HepG2 (cell line): ENCODE data around the gene EIF4G2. TPM values are rescaled to one million over a fixed set of nuclear protein-coding genes. Genes with fewer than 3 reads are reported as not detected.

ENCODE experiments used
- BCLAF1 ChIP-seq: fragments of 450-650 bp; IDR thresholded peaks from 2 replicates; pipeline ENCODE4 v1.6.1; 2017; ENCODE audit warnings: mild to moderate bottlenecking
- SOX6 ChIP-seq, 2 experiments: fragments of 450-650 bp in 1 of 2; sonication (generic) in 1 of 2; formaldehyde crosslinking in 1 of 2; IDR thresholded peaks; 2 replicates each; pipeline versions ENCODE4 v1.4.0 to v1.6.1; 2017 to 2020; ENCODE audit warnings: antibody characterized with exemption in 1 of 2, mild to moderate bottlenecking in 1 of 2, missing genetic modification reagents in 1 of 2
- SUZ12 ChIP-seq: fragments of 150-350 bp; IDR thresholded peaks from 2 replicates; pipeline ENCODE4 v1.6.1; 2014; ENCODE audit warnings: low read depth, low read length
- TCF7L2 ChIP-seq: IDR thresholded peaks from 2 replicates; pipeline ENCODE4 v1.6.1; 2011; ENCODE audit warnings: mild to moderate bottlenecking, low read depth, low read length, moderate library complexity
- ZFP36L2 ChIP-seq: sonication (generic); formaldehyde crosslinking; IDR thresholded peaks from 2 replicates; pipeline ENCODE4 v1.4.0; 2020; ENCODE audit warnings: missing genetic modification reagents
- ZFP82 ChIP-seq: sonication (generic); formaldehyde crosslinking; IDR thresholded peaks from 2 replicates; pipeline ENCODE4 v1.5.1; 2020; ENCODE audit warnings: mild to moderate bottlenecking, missing genetic modification reagents, borderline replicate concordance
- ZNF234 ChIP-seq: sonication (generic); formaldehyde crosslinking; conservative IDR thresholded peaks from 2 replicates; pipeline ENCODE4 v1.5.1; 2020; ENCODE audit warnings: mild to moderate bottlenecking, missing genetic modification reagents
- ZNF720 ChIP-seq: sonication (generic); formaldehyde crosslinking; IDR thresholded peaks from 2 replicates; pipeline ENCODE4 v1.4.0; 2020; ENCODE audit warnings: missing genetic modification reagents
- ZNF841 ChIP-seq: sonication (generic); formaldehyde crosslinking; IDR thresholded peaks from 2 replicates; pipeline ENCODE4 v1.8.1; 2023; ENCODE audit warnings: missing genetic modification reagents, borderline replicate concordance
- polyA plus RNA-seq, 8 experiments: library from polyadenylated mRNA; depleted of rRNA in 3 of 8; stranded (reverse) in 7 of 8; unstranded in 1 of 8; fragments of >200 nt; fragmentation: Illumina TruSeq in 4 of 8; extraction: Trizol in 4 of 8; gene quantifications; 2 replicates each; pipeline versions ENCODE4 v1.2.1 to v1.2.3, GENCODE V29; 2011 to 2016; ENCODE audit warnings: low read depth in 4 of 8, missing spikeins in 1 of 8, mixed read lengths in 1 of 8; ENCODE audit not compliant: insufficient read depth in 1 of 8
- total RNA-seq, 5 experiments: library from RNA; depleted of rRNA; stranded (reverse); fragments of >200 nt; fragmentation: Illumina TruSeq; extraction: Trizol; gene quantifications; 2 replicates each; pipeline ENCODE4 v1.2.3, GENCODE V29; 2016; ENCODE audit warnings: low read depth in 1 of 5
- TF ChIP-seq, protein P1 (sequence below): sonication (generic); formaldehyde crosslinking; IDR thresholded peaks from 2 replicates; pipeline ENCODE4 v1.4.0; 2020; ENCODE audit warnings: mild to moderate bottlenecking, missing genetic modification reagents
- TF ChIP-seq, protein P2 (sequence below): sonication (generic); formaldehyde crosslinking; IDR thresholded peaks from 2 replicates; pipeline ENCODE4 v1.5.1; 2020; ENCODE audit warnings: missing genetic modification reagents, mild to moderate bottlenecking, borderline replicate concordance
- TF ChIP-seq, protein P3 (sequence below): sonication (generic); formaldehyde crosslinking; IDR thresholded peaks from 2 replicates; pipeline ENCODE4 v1.4.0; 2020; ENCODE audit warnings: missing genetic modification reagents

The EIF4G2 gene
- total and polyA plus RNA-seq, 2 of the 13 experiments (the other 11 are each of a cell fraction or from before 2014, with no cell fraction given): 362 to 546 TPM

DNA sequence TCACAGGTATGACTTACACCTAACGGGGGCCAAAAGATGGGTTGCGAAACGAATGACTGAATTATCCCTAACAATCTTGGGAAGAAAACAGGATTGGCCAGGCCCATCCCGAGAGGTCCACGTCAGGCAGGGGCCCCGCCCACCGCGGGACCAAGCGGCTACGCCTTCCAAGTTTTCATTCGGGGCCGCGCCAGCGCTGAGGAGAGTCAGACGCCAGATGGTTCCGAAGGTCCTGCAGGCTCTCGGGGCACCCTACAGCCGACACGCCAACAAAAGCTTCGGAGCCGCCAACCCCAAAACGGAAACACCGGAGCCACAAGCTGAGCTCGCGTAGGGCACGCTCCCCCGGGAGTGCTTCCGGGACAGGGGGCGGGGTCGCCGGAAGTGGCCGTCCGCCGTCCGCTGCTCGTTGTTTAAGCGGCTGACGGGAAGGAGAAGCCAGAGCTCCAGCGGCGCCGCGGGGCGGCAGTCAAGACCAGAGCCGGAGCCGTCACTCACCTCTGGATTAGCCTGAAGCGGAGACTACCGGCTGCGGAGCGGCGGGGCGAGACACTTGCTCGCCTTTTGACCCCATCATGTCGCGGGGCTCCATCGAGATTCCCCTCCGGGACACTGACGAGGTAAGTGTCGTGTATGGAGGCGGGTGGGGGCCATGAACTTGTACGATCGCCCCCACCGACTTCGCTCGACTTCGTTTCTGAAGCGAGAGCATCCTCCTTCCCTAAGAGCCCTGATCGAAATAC, 57.7 kb downstream of the EIF4G2 start, which contains the start of gene CTR9 (continued):
- TF ChIP-seq, protein P1, sequence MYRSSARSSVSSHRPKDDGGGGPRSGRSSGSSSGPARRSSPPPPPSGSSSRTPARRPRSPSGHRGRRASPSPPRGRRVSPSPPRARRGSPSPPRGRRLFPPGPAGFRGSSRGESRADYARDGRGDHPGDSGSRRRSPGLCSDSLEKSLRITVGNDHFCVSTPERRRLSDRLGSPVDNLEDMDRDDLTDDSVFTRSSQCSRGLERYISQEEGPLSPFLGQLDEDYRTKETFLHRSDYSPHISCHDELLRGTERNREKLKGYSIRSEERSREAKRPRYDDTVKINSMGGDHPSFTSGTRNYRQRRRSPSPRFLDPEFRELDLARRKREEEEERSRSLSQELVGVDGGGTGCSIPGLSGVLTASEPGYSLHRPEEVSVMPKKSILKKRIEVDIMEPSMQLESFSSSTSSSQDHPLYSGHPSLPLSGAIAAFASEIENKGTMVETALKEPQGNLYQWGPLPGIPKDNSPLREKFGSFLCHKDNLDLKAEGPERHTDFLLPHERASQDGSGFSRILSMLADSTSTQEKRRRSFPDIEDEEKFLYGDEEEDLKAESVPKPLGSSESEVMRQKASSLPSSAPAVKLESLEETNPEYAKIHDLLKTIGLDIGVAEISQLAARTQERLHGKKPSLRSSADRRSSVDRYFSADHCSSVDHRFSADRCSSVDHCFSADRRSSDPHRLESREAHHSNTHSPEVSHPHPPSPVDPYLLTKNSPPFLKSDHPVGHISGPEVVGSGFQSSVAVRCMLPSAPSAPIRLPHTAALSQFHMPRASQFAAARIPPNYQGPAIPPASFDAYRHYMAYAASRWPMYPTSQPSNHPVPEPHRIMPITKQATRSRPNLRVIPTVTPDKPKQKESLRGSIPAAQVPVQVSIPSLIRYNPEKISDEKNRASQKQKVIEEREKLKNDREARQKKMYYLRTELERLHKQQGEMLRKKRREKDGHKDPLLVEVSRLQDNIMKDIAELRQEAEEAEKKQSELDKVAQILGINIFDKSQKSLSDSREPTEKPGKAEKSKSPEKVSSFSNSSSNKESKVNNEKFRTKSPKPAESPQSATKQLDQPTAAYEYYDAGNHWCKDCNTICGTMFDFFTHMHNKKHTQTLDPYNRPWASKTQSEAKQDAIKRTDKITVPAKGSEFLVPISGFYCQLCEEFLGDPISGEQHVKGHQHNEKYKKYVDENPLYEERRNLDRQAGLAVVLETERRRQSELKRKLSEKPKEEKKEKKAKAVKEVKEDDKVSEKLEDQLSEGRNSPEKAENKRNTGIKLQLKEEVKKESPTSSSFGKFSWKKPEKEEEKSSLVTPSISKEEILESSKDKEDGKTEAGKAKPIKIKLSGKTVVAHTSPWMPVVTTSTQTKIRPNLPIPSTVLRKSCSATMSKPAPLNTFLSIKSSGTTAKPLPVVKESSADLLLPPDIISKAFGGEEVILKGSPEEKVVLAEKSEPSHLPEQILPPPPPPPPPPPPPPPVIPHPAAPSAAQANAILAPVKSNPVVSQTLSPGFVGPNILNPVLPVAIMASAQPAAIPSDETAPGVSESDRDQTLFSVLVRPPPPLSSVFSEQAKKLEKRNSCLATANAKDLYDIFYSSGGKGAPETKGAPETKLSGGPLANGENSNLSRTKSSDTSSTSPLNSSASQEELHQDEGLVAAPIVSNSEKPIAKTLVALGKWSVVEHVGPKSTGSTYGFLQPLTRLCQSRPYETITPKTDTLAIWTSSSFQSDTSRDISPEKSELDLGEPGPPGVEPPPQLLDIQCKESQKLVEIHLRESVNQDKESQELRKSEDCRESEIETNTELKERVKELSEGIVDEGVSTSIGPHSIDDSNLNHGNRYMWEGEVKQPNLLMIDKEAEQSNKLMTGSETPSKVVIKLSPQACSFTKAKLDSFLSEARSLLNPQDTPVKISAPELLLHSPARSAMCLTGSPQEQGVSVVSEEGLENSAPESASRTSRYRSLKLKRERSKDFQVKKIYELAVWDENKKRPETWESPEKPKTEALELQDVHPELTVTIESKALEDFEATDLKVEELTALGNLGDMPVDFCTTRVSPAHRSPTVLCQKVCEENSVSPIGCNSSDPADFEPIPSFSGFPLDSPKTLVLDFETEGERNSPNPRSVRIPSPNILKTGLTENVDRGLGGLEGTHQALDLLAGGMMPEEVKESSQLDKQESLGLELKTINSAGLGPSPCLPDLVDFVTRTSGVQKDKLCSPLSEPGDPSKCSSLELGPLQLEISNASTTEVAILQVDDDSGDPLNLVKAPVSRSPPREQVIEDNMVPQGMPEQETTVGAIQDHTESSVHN (CRISPR knock-in tag): no peak
- TF ChIP-seq, protein P2, sequence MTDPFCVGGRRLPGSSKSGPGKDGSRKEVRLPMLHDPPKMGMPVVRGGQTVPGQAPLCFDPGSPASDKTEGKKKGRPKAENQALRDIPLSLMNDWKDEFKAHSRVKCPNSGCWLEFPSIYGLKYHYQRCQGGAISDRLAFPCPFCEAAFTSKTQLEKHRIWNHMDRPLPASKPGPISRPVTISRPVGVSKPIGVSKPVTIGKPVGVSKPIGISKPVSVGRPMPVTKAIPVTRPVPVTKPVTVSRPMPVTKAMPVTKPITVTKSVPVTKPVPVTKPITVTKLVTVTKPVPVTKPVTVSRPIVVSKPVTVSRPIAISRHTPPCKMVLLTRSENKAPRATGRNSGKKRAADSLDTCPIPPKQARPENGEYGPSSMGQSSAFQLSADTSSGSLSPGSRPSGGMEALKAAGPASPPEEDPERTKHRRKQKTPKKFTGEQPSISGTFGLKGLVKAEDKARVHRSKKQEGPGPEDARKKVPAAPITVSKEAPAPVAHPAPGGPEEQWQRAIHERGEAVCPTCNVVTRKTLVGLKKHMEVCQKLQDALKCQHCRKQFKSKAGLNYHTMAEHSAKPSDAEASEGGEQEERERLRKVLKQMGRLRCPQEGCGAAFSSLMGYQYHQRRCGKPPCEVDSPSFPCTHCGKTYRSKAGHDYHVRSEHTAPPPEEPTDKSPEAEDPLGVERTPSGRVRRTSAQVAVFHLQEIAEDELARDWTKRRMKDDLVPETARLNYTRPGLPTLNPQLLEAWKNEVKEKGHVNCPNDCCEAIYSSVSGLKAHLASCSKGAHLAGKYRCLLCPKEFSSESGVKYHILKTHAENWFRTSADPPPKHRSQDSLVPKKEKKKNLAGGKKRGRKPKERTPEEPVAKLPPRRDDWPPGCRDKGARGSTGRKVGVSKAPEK: no peak
- TF ChIP-seq TCF7L2: no peak
- TF ChIP-seq ZNF234: no peak
- TF ChIP-seq ZFP82 (CRISPR knock-in tag): no peak
- no peak for TF ChIP-seq SUZ12
- no peak for TF ChIP-seq ZNF841
- no peak for TF ChIP-seq SOX6 (IDR thresholded peaks at IDR 0.05)
- peak; percentile 79 for TF ChIP-seq SOX6 (CRISPR knock-in tag; IDR thresholded peaks at IDR 0.05)
- no peak for TF ChIP-seq ZNF720 (CRISPR knock-in tag)
- no peak for TF ChIP-seq ZFP36L2 (CRISPR knock-in tag)
- no peak for TF ChIP-seq BCLAF1
- TF ChIP-seq, protein P3, sequence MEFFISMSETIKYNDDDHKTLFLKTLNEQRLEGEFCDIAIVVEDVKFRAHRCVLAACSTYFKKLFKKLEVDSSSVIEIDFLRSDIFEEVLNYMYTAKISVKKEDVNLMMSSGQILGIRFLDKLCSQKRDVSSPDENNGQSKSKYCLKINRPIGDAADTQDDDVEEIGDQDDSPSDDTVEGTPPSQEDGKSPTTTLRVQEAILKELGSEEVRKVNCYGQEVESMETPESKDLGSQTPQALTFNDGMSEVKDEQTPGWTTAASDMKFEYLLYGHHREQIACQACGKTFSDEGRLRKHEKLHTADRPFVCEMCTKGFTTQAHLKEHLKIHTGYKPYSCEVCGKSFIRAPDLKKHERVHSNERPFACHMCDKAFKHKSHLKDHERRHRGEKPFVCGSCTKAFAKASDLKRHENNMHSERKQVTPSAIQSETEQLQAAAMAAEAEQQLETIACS (CRISPR knock-in tag): no peak
